ENCODE results near the gene AGA. TPM values are rescaled to one million over a fixed set of nuclear protein-coding genes. Genes with fewer than 3 reads are reported as not detected.

AGA gene
- total RNA-seq, 2 donors from 2014 or later, result 40.0 to 42.3 TPM

- WGBS, result 91% methylated on average over 26 of the region's 26 CpGs
- H3K36me3 ChIP-seq, result no peaks in the 10 kb centered on the region
- no peaks in the 10 kb centered on the region for H3K27me3 ChIP-seq (replicated peaks; ENCODE audit: insufficient read depth)
- DNase-seq (ENCODE audit: low spot score), result no peak
- H3K9me3 ChIP-seq, result no peaks in the 10 kb centered on the region
- H3K4me3 ChIP-seq, result no peak overlapping the region
- H3K4me1 ChIP-seq (replicated peaks), result no peaks in the 10 kb centered on the region
- TF ChIP-seq POLR2AphosphoS5 (IDR thresholded peaks at IDR 0.05) (no peak), POLR2A (IDR thresholded peaks at IDR 0.05) (no peak)
- no peak overlapping the region for H3K27ac ChIP-seq
- intact Hi-C loops (cut with DNase I), result no loop called here
Measured at GRCh38 chr4:177444911-177445736, 2.9 kb upstream of the AGA start.

- Histone ChIP-seq H3K27me3 (replicated peaks; ENCODE audit: insufficient read depth) (no peaks in the 10 kb centered on the region), H3K9me3 (no peaks in the 10 kb centered on the region), H3K4me1 (replicated peaks) (no peaks in the 10 kb centered on the region), H3K36me3 (no peaks in the 10 kb centered on the region), H3K4me3 (peak overlapping the region; percentile 58 to 60), H3K27ac (peak overlapping the region; percentile 87 to 93)
- DNase-seq (ENCODE audit: low spot score), result no peak
- intact Hi-C loops (cut with DNase I), result no loop called here
- WGBS, result 45% methylated on average over 12 of the region's 12 CpGs
- no peak for TF ChIP-seq CTCF (IDR thresholded peaks at IDR 0.05)
- no peak for TF ChIP-seq POLR2AphosphoS5 (IDR thresholded peaks at IDR 0.05)
- no peak for TF ChIP-seq POLR2A (IDR thresholded peaks at IDR 0.05)
Measured at GRCh38 chr4:177441061-177441802, 1.0 kb downstream of the AGA start.

GRCh38 chr4:177436456-177436855 is 5.8 kb downstream of the AGA start:
- intact Hi-C loops (cut with DNase I), result no loop called here
- no peak for TF ChIP-seq POLR2A (IDR thresholded peaks at IDR 0.05)
- no peak for TF ChIP-seq POLR2AphosphoS5 (IDR thresholded peaks at IDR 0.05)
- no peak for TF ChIP-seq CTCF (IDR thresholded peaks at IDR 0.05)
- 94% methylated on average over 7 of the region's 7 CpGs for WGBS
- H3K27ac ChIP-seq, result no peak overlapping the region
- no peak for DNase-seq (ENCODE audit: low spot score)
- H3K27me3 ChIP-seq (replicated peaks; ENCODE audit: insufficient read depth), result no peaks in the 10 kb centered on the region
- no peaks in the 10 kb centered on the region for H3K36me3 ChIP-seq
- H3K4me1 ChIP-seq (replicated peaks), result no peaks in the 10 kb centered on the region
- H3K4me3 ChIP-seq, result no peak overlapping the region
- H3K9me3 ChIP-seq, result no peaks in the 10 kb centered on the region

- Histone ChIP-seq H3K4me1 (replicated peaks) (no peaks in the 10 kb centered on the region), H3K27ac (no peak overlapping the region), H3K36me3 (no peaks in the 10 kb centered on the region), H3K9me3 (no peaks in the 10 kb centered on the region), H3K27me3 (replicated peaks; ENCODE audit: insufficient read depth) (no peaks in the 10 kb centered on the region), H3K4me3 (no peak overlapping the region)
- TF ChIP-seq POLR2A (IDR thresholded peaks at IDR 0.05), result no peak
- no peak for TF ChIP-seq CTCF (IDR thresholded peaks at IDR 0.05)
- TF ChIP-seq POLR2AphosphoS5 (IDR thresholded peaks at IDR 0.05), result no peak
- WGBS, result 97% methylated on average over 8 of the region's 8 CpGs
- DNase-seq (ENCODE audit: low spot score), result no peak
- intact Hi-C loops (cut with DNase I), result no loop called here
Measured at GRCh38 chr4:177434667-177435066, 7.6 kb downstream of the AGA start.

- DNase-seq (ENCODE audit: low spot score), result no peak
- WGBS, result 41% methylated on average over 1 of the region's 1 CpG
- intact Hi-C loops (cut with DNase I), result no loop called here
- Histone ChIP-seq H3K4me1 (replicated peaks) (no peaks in the 10 kb centered on the region), H3K9me3 (no peaks in the 10 kb centered on the region), H3K27ac (no peak overlapping the region), H3K36me3 (no peaks in the 10 kb centered on the region), H3K27me3 (replicated peaks; ENCODE audit: insufficient read depth) (no peaks in the 10 kb centered on the region), H3K4me3 (no peak overlapping the region)
- TF ChIP-seq CTCF (IDR thresholded peaks at IDR 0.05), result no peak
- TF ChIP-seq POLR2A (IDR thresholded peaks at IDR 0.05), result no peak
- no peak for TF ChIP-seq POLR2AphosphoS5 (IDR thresholded peaks at IDR 0.05)
Measured at GRCh38 chr4:177427192-177427591, 15.0 kb downstream of the AGA start.

Data from prostate gland (tissue), 2 donors.